ENCODE measurements around the gene TFAP2A. TPM values are rescaled to one million over a fixed set of nuclear protein-coding genes. Genes with fewer than 3 reads are reported as not detected.

TFAP2A gene
- polyA plus RNA-seq, 1 donor (not counting 4 experiments of a cell fraction or from before 2014, with no cell fraction given): 30.2 TPM

GRCh38 chr6:10381133-10381829 is 33.6 kb downstream of the TFAP2A start:
- H2AFZ ChIP-seq (ENCODE audit: control insufficient read depth, low read length): no peak overlapping the region
- H3K4me1 ChIP-seq (ENCODE audit: control insufficient read depth, extremely low read depth, insufficient read depth, low read length): peaks cover 7% of the 10 kb centered on the region
- H3K27me3 ChIP-seq (ENCODE audit: control insufficient read depth, extremely low read depth, insufficient read depth, low read length): no peaks in the 10 kb centered on the region
- H3K4me3 ChIP-seq (ENCODE audit: control insufficient read depth in 2 of 3, extremely low read depth in 1 of 3, insufficient read depth in 2 of 3, low read depth in 1 of 3, low read length in 3 of 3): no peak overlapping the region
- H3K9ac ChIP-seq (ENCODE audit: control insufficient read depth, extremely low read depth, insufficient read depth, low read length): no peak overlapping the region
- H3K4me2 ChIP-seq (ENCODE audit: control insufficient read depth, extremely low read depth, insufficient read depth, low read depth, low read length): no peak overlapping the region
- H3K36me3 ChIP-seq (ENCODE audit: control insufficient read depth in 2 of 2, extremely low read depth in 1 of 2, insufficient read depth in 2 of 2, low read length in 2 of 2): no peaks in the 10 kb centered on the region
- TF ChIP-seq CTCF (optimal IDR thresholded peaks at IDR 0.05 in 1 of 3, IDR thresholded peaks at IDR 0.05 in 1 of 3, conservative IDR thresholded peaks at IDR 0.05 in 1 of 3; ENCODE audit: extremely low read depth in 1 of 3, insufficient read depth in 2 of 3, low read length in 3 of 3): no peak
- DNase-seq (ENCODE audit: low read depth, low spot score) (no peak), FAIRE-seq (no peak)
- dilution Hi-C loops (cut with MboI; ENCODE audit: extremely low pct_ligation_motif_present, low sequenced_read_pairs): no loop called here
- no peaks in the 10 kb centered on the region for H3K9me3 ChIP-seq (ENCODE audit: control insufficient read depth, low read depth, low read length)
- no peaks in the 10 kb centered on the region for H4K20me1 ChIP-seq (ENCODE audit: control insufficient read depth, extremely low read depth, insufficient read depth, low read length)
- no peaks in the 10 kb centered on the region for H3K9me1 ChIP-seq (ENCODE audit: control insufficient read depth, extremely low read depth, insufficient read depth, low read length)
- H3K27ac ChIP-seq (ENCODE audit: control insufficient read depth, insufficient read depth, low read length): no peak overlapping the region
- no peaks in the 10 kb centered on the region for H3K79me2 ChIP-seq (ENCODE audit: control insufficient read depth, insufficient read depth, low read length)

- Histone ChIP-seq H3K27ac (ENCODE audit: control insufficient read depth, insufficient read depth, low read length) (no peak overlapping the region), H3K9ac (ENCODE audit: control insufficient read depth, extremely low read depth, insufficient read depth, low read length) (no peak overlapping the region), H3K79me2 (ENCODE audit: control insufficient read depth, insufficient read depth, low read length) (no peaks in the 10 kb centered on the region), H4K20me1 (ENCODE audit: control insufficient read depth, extremely low read depth, insufficient read depth, low read length) (no peaks in the 10 kb centered on the region), H3K9me1 (ENCODE audit: control insufficient read depth, extremely low read depth, insufficient read depth, low read length) (no peaks in the 10 kb centered on the region), H3K4me1 (ENCODE audit: control insufficient read depth, extremely low read depth, insufficient read depth, low read length) (peaks cover 4% of the 10 kb centered on the region), H3K27me3 (ENCODE audit: control insufficient read depth, extremely low read depth, insufficient read depth, low read length) (no peaks in the 10 kb centered on the region), H2AFZ (ENCODE audit: control insufficient read depth, low read length) (no peak overlapping the region), H3K4me2 (ENCODE audit: control insufficient read depth, extremely low read depth, insufficient read depth, low read depth, low read length) (no peak overlapping the region), H3K36me3 (ENCODE audit: control insufficient read depth in 2 of 2, extremely low read depth in 1 of 2, insufficient read depth in 2 of 2, low read length in 2 of 2) (no peaks in the 10 kb centered on the region), H3K9me3 (ENCODE audit: control insufficient read depth, low read depth, low read length) (no peaks in the 10 kb centered on the region), H3K4me3 (ENCODE audit: control insufficient read depth in 2 of 3, extremely low read depth in 1 of 3, insufficient read depth in 2 of 3, low read depth in 1 of 3, low read length in 3 of 3) (no peak overlapping the region)
- FAIRE-seq (peak; percentile 17), DNase-seq (ENCODE audit: low read depth, low spot score) (no peak)
- TF ChIP-seq CTCF (optimal IDR thresholded peaks at IDR 0.05 in 1 of 3, IDR thresholded peaks at IDR 0.05 in 1 of 3, conservative IDR thresholded peaks at IDR 0.05 in 1 of 3; ENCODE audit: extremely low read depth in 1 of 3, insufficient read depth in 2 of 3, low read length in 3 of 3) (no peak), EZH2 (IDR thresholded peaks at IDR 0.05; ENCODE audit: low read length) (no peak)
- dilution Hi-C loops (cut with MboI; ENCODE audit: extremely low pct_ligation_motif_present, low sequenced_read_pairs): no loop called here
Observed at GRCh38 chr6:10375391-10375969, 39.4 kb downstream of the TFAP2A start.
